Measurements from ENCODE around the gene TUBGCP5. TPM values are rescaled to one million over a fixed set of nuclear protein-coding genes. Genes with fewer than 3 reads are reported as not detected.
"Not testable (repeated sequence)": the region's sequence is repeated elsewhere in the genome, so short reads cannot be mapped to it uniquely, and the experiment has no call there.

The TUBGCP5 gene
- total and polyA plus RNA-seq, 2 donors (not counting 3 experiments of a cell fraction or from before 2014, with no cell fraction given), result 6.7 to 18.6 TPM

- no TSS peak for BruUV-seq (replicated peaks)
- no peaks in the 10 kb centered on the region for H3K79me2 ChIP-seq (ENCODE audit: control insufficient read depth, insufficient read depth, low read length)
- FAIRE-seq (no peak), DNase-seq (ENCODE audit: low read depth, low spot score) (no peak)
- no peaks in the 10 kb centered on the region for H3K9me1 ChIP-seq (replicated peaks; ENCODE audit: control insufficient read depth, extremely low read depth, insufficient read depth, low read length)
- intact Hi-C loops (cut with micrococcal nuclease), result no loop called here
- ChIA-PET POLR2A (no interaction called here), CTCF (interaction anchor here (1.0 kb wide), 1 partner anchor 14 kb away, joined by 3 read pairs; no protein-coding TSS in a partner anchor)
- no peak for TF ChIP-seq MAX (IDR thresholded peaks at IDR 0.05; ENCODE audit: insufficient read depth, insufficient read length)
- TF ChIP-seq EZH2 (IDR thresholded peaks at IDR 0.05; ENCODE audit: borderline replicate concordance, low read depth, low read length, severe bottlenecking), result no peak
- TF ChIP-seq POLR2A (IDR thresholded peaks at IDR 0.05; ENCODE audit: low read depth, low read length), result no peak
- TF ChIP-seq GATA2 (IDR thresholded peaks at IDR 0.05; ENCODE audit: insufficient read depth, insufficient read length, low read depth, low read length), result no peak
- no peak for TF ChIP-seq CTCF (IDR thresholded peaks at IDR 0.05; ENCODE audit: extremely low read depth in 1 of 2, insufficient read depth in 1 of 2, low read depth in 1 of 2, low read length in 2 of 2)
- no peak for TF ChIP-seq MYC (IDR thresholded peaks at IDR 0.05; ENCODE audit: low read depth, low read length)
- no peak for TF ChIP-seq POLR2AphosphoS5 (IDR thresholded peaks at IDR 0.05; ENCODE audit: insufficient read depth, low read depth, low read length)
- TF ChIP-seq JUN (IDR thresholded peaks at IDR 0.05; ENCODE audit: borderline replicate concordance, insufficient read depth, insufficient read length, low read depth), result no peak
- no peaks in the 10 kb centered on the region for H3K9me3 ChIP-seq (replicated peaks; ENCODE audit: control insufficient read depth, insufficient read depth, low read length)
- no peaks in the 10 kb centered on the region for H3K4me1 ChIP-seq (ENCODE audit: control insufficient read depth, extremely low read depth, insufficient read depth, low read length)
- H2AFZ ChIP-seq (ENCODE audit: low read depth, low read length), result no peak overlapping the region
- H3K9ac ChIP-seq (replicated peaks; ENCODE audit: extremely low read depth, insufficient read depth, low read length), result no peak overlapping the region
- H3K27me3 ChIP-seq (ENCODE audit: control insufficient read depth in 2 of 2, insufficient read depth in 2 of 2, low read length in 2 of 2), result no peaks in the 10 kb centered on the region
- H3K36me3 ChIP-seq (ENCODE audit: control insufficient read depth in 2 of 2, extremely low read depth in 1 of 2, insufficient read depth in 2 of 2, low read length in 2 of 2), result no peaks in the 10 kb centered on the region
- H3K27ac ChIP-seq (ENCODE audit: insufficient read depth, low read depth, low read length), result no peak overlapping the region
- no peak overlapping the region for H3K4me3 ChIP-seq (replicated peaks in 1 of 3; ENCODE audit: insufficient read depth in 1 of 3, low read depth in 1 of 3, low read length in 3 of 3)
- dilution Hi-C loops (cut with MboI; ENCODE audit: extremely low pct_ligation_motif_present, low sequenced_read_pairs), result no loop called here
- H4K20me1 ChIP-seq (replicated peaks; ENCODE audit: control insufficient read depth, extremely low read depth, insufficient read depth, low read length), result no peaks in the 10 kb centered on the region
- H3K4me2 ChIP-seq (ENCODE audit: insufficient read depth, low read length), result no peak overlapping the region
Measured at GRCh38 chr15:23049984-23050628, 10.7 kb upstream of the TUBGCP5 start.

- CTCF ChIA-PET; intact Hi-C loops (cut with micrococcal nuclease); FAIRE-seq; H3K36me3 ChIP-seq (ENCODE audit: control insufficient read depth in 2 of 2, extremely low read depth in 1 of 2, insufficient read depth in 2 of 2, low read length in 2 of 2); H3K4me2 ChIP-seq (ENCODE audit: insufficient read depth, low read length); H3K9me3 ChIP-seq (replicated peaks; ENCODE audit: control insufficient read depth, insufficient read depth, low read length); H3K27ac ChIP-seq (ENCODE audit: insufficient read depth, low read depth, low read length); POLR2A ChIA-PET; H3K27me3 ChIP-seq (ENCODE audit: control insufficient read depth in 2 of 2, insufficient read depth in 2 of 2, low read length in 2 of 2); H3K4me1 ChIP-seq (ENCODE audit: control insufficient read depth, extremely low read depth, insufficient read depth, low read length); H3K4me3 ChIP-seq (replicated peaks in 1 of 3; ENCODE audit: insufficient read depth in 1 of 3, low read depth in 1 of 3, low read length in 3 of 3); H3K9me1 ChIP-seq (replicated peaks; ENCODE audit: control insufficient read depth, extremely low read depth, insufficient read depth, low read length); H3K79me2 ChIP-seq (ENCODE audit: control insufficient read depth, insufficient read depth, low read length); H4K20me1 ChIP-seq (replicated peaks; ENCODE audit: control insufficient read depth, extremely low read depth, insufficient read depth, low read length); DNase-seq (ENCODE audit: low read depth, low spot score); BruUV-seq (replicated peaks); dilution Hi-C loops (cut with MboI; ENCODE audit: extremely low pct_ligation_motif_present, low sequenced_read_pairs); H2AFZ ChIP-seq (ENCODE audit: low read depth, low read length); H3K9ac ChIP-seq (replicated peaks; ENCODE audit: extremely low read depth, insufficient read depth, low read length): not testable (repeated sequence)
Measured at GRCh38 chr15:23048572-23049282, 9.4 kb upstream of the TUBGCP5 start.

- FAIRE-seq; H3K27me3 ChIP-seq (ENCODE audit: control insufficient read depth in 2 of 2, insufficient read depth in 2 of 2, low read length in 2 of 2); CTCF ChIA-PET; H4K20me1 ChIP-seq (replicated peaks; ENCODE audit: control insufficient read depth, extremely low read depth, insufficient read depth, low read length); DNase-seq (ENCODE audit: low read depth, low spot score); H2AFZ ChIP-seq (ENCODE audit: low read depth, low read length); H3K4me1 ChIP-seq (ENCODE audit: control insufficient read depth, extremely low read depth, insufficient read depth, low read length); H3K27ac ChIP-seq (ENCODE audit: insufficient read depth, low read depth, low read length); H3K9me3 ChIP-seq (replicated peaks; ENCODE audit: control insufficient read depth, insufficient read depth, low read length); H3K4me3 ChIP-seq (replicated peaks in 1 of 3; ENCODE audit: insufficient read depth in 1 of 3, low read depth in 1 of 3, low read length in 3 of 3); intact Hi-C loops (cut with micrococcal nuclease); H3K4me2 ChIP-seq (ENCODE audit: insufficient read depth, low read length); H3K79me2 ChIP-seq (ENCODE audit: control insufficient read depth, insufficient read depth, low read length); H3K9me1 ChIP-seq (replicated peaks; ENCODE audit: control insufficient read depth, extremely low read depth, insufficient read depth, low read length); BruUV-seq (replicated peaks); dilution Hi-C loops (cut with MboI; ENCODE audit: extremely low pct_ligation_motif_present, low sequenced_read_pairs); POLR2A ChIA-PET; H3K36me3 ChIP-seq (ENCODE audit: control insufficient read depth in 2 of 2, extremely low read depth in 1 of 2, insufficient read depth in 2 of 2, low read length in 2 of 2); H3K9ac ChIP-seq (replicated peaks; ENCODE audit: extremely low read depth, insufficient read depth, low read length): not testable (repeated sequence)
Measured at GRCh38 chr15:23043987-23044386, 4.6 kb upstream of the TUBGCP5 start.
